B cell (primary cell): ENCODE data around the gene TOX2. TPM values are rescaled to one million over a fixed set of nuclear protein-coding genes. Genes with fewer than 3 reads are reported as not detected.

Experiments used
- ATAC-seq: fragments of 200-7000 bp; cut with Tn5 transposase; one replicate; pipeline ENCODE4 v1.10.0; 2021; ENCODE audit warnings: low read depth, mild to moderate bottlenecking, moderate number of reproducible peaks, moderate library complexity
- CTCF ChIA-PET: fragments of 350-600 bp; sonication (Branson Sonifier 250); formaldehyde crosslinking; loops from one replicate; lab custom pipeline; 2021; ENCODE audit warnings: antibody characterized with exemption, inconsistent platforms; lab: Charles Lee
- POLR2A ChIA-PET: fragments of 350-600 bp; sonication (Branson Sonifier 250); formaldehyde crosslinking; loops from one replicate; lab custom pipeline; 2021; ENCODE audit warnings: antibody characterized with exemption; lab: Charles Lee
- DNase-seq: peaks from one replicate; pipeline ENCODE4 v3.0.0; 2013
- H2AFZ ChIP-seq: 2 replicates; pipeline ENCODE4 v1.6.1; 2012; ENCODE audit warnings: mild to moderate bottlenecking, low read depth, low read length; ENCODE audit not compliant: insufficient read depth, poor library complexity, severe bottlenecking
- H3K27ac ChIP-seq, 2 donors: 1 replicate in 1 of 2; 2 replicates in 1 of 2; pipeline ENCODE4 v1.5.1; 2012 to 2013; ENCODE audit warnings: low read length in 2 of 2, mild to moderate bottlenecking in 2 of 2, moderate library complexity in 1 of 2
- H3K27me3 ChIP-seq, 4 experiments: fragments of 200-600 bp in 1 of 4; sonication (generic) in 1 of 4; replicated peaks in 1 of 4; 1 replicate in 2 of 4; 2 replicates in 2 of 4; pipeline versions ENCODE4 v1.6.1 to v1.7.0; 2013 to 2016; ENCODE audit warnings: low read length in 3 of 4, mild to moderate bottlenecking in 2 of 4, mixed read lengths in 1 of 4, moderate library complexity in 1 of 4; ENCODE audit not compliant: insufficient read depth in 4 of 4, control insufficient read depth in 3 of 4; ENCODE audit errors: control extremely low read depth in 1 of 4
- H3K36me3 ChIP-seq, 2 experiments: replicated peaks in 1 of 2; 1 replicate in 1 of 2; 2 replicates in 1 of 2; pipeline versions ENCODE4 v1.6.1 to v1.7.1; 2013; ENCODE audit warnings: low read length in 1 of 2; ENCODE audit not compliant: insufficient read depth in 2 of 2, control insufficient read depth in 1 of 2; ENCODE audit errors: control extremely low read depth in 1 of 2, extremely low read depth in 1 of 2
- H3K4me1 ChIP-seq, 2 donors: fragments of 200-600 bp in 1 of 2; sonication (generic) in 1 of 2; 1 replicate in 1 of 2; 2 replicates in 1 of 2; pipeline versions ENCODE4 v1.5.1 to v1.6.1; 2013 to 2017; ENCODE audit warnings: low read length in 2 of 2; ENCODE audit not compliant: control insufficient read depth in 2 of 2, insufficient read depth in 2 of 2
- H3K4me2 ChIP-seq: replicated peaks from 2 replicates; pipeline ENCODE3; 2012; ENCODE audit warnings: mild to moderate bottlenecking, low read depth, low read length; ENCODE audit not compliant: poor library complexity, severe bottlenecking
- H3K4me3 ChIP-seq, 5 experiments: fragments of 200-600 bp in 1 of 5; sonication (generic) in 1 of 5; 1 replicate in 3 of 5; 2 replicates in 2 of 5; pipeline versions ENCODE4 v1.5.1 to v1.7.0; 2011 to 2016; ENCODE audit warnings: low read length in 4 of 5, mild to moderate bottlenecking in 4 of 5, low read depth in 2 of 5, control low read depth in 1 of 5, moderate library complexity in 1 of 5; ENCODE audit not compliant: insufficient read depth in 1 of 5; ENCODE audit errors: control extremely low read depth in 1 of 5, extremely low read depth in 1 of 5
- H3K79me2 ChIP-seq: fragments of 200-600 bp; sonication (generic); one replicate; pipeline ENCODE4 v1.6.0; 2016; ENCODE audit warnings: low read length; ENCODE audit not compliant: control insufficient read depth, insufficient read depth
- H3K9ac ChIP-seq: fragments of 200-600 bp; sonication (generic); 2 replicates; pipeline ENCODE4 v1.6.1; 2017; ENCODE audit warnings: mild to moderate bottlenecking, low read length, moderate library complexity
- H3K9me3 ChIP-seq, 3 donors: one replicate each; pipeline versions ENCODE4 v1.6.1 to v1.7.1; 2013; ENCODE audit warnings: low read length in 2 of 3; ENCODE audit not compliant: control insufficient read depth in 2 of 3, insufficient read depth in 1 of 3; ENCODE audit errors: control extremely low read depth in 1 of 3
- H4K20me1 ChIP-seq: 2 replicates; pipeline ENCODE4 v1.6.0; 2012; ENCODE audit warnings: mild to moderate bottlenecking, low read length; ENCODE audit not compliant: insufficient read depth, control insufficient read depth, poor library complexity, severe bottlenecking
- H3K27ac Mint-ChIP-seq: one replicate; pipeline ENCODE4 v1.8.0; 2021; ENCODE audit warnings: mixed read lengths
- H3K27me3 Mint-ChIP-seq: one replicate; pipeline ENCODE4 v1.8.0; 2021; ENCODE audit warnings: mixed read lengths
- H3K4me1 Mint-ChIP-seq: one replicate; pipeline ENCODE4 v1.8.0; 2021; ENCODE audit warnings: mixed read lengths
- H3K4me3 Mint-ChIP-seq: one replicate; pipeline ENCODE4 v1.8.0; 2021; ENCODE audit warnings: mixed read lengths
- H3K9me3 Mint-ChIP-seq: one replicate; pipeline ENCODE4 v1.8.0; 2022; ENCODE audit warnings: mixed read lengths; ENCODE audit not compliant: insufficient read depth
- CTCF ChIP-seq: fragments of 200-600 bp; IDR thresholded peaks from one replicate; pipeline ENCODE4 v1.8.0; 2022; ENCODE audit warnings: antibody characterized with exemption, mild to moderate bottlenecking
- EZH2 ChIP-seq: IDR thresholded peaks from 2 replicates; pipeline ENCODE4 v1.6.1; 2012; ENCODE audit warnings: borderline replicate concordance, low read depth, mild to moderate bottlenecking, moderate library complexity, low read length; ENCODE audit not compliant: insufficient read depth, poor library complexity, severe bottlenecking
- WGBS: methylation state at CpG from one replicate; pipeline ENCODE4 v1.1.5; 2013; ENCODE audit warnings: missing lambda C conversion rate; ENCODE audit not compliant: insufficient coverage; 5-methylcytosine and 5-hydroxymethylcytosine counted together
- intact Hi-C: fragments of 100-400 bp; cut with micrococcal nuclease; formaldehyde crosslinking; loops from one replicate; pipeline ENCODE4 v1.10.0; 2022
- polyA plus RNA-seq: library from polyadenylated mRNA; depleted of rRNA; stranded (reverse); fragments of >200 nt; gene quantifications from 2 replicates; pipeline ENCODE4 v1.2.3, GENCODE V29; 2012
- total RNA-seq, 2 donors: library from RNA; stranded (reverse); fragments of 120-200 nt in 1 of 2; gene quantifications; 1 replicate in 1 of 2; 2 replicates in 1 of 2; pipeline versions ENCODE4 v1.2.3 to v1.2.4, GENCODE V29; 2013 to 2022

TOX2 gene
- total and polyA plus RNA-seq, 2 donors (not counting 1 experiment from before 2014, with no cell fraction given), result 1.2 to 4.1 TPM

- TF ChIP-seq CTCF (no peak), EZH2 (no peak)
- intact Hi-C loops, result no loop called here
- POLR2A ChIA-PET, result no interaction called here
Observed at GRCh38 chr20:43931976-43932375, 17.3 kb downstream of the TOX2 start.

GRCh38 chr20:43934833-43935232 is 20.2 kb downstream of the TOX2 start:
- Mint-ChIP-seq H3K4me3 (no peak overlapping the region), H3K4me1 (peaks cover 1% of the 10 kb centered on the region)
- H3K27ac ChIP-seq, result no peak overlapping the region

More at GRCh38 chr20:43931976-43932375, 17.3 kb downstream of the TOX2 start:
- no peak overlapping the region for H2AFZ ChIP-seq
- Mint-ChIP-seq H3K9me3 (no peaks in the 10 kb centered on the region), H3K27ac (no peak overlapping the region), H3K4me3 (no peak overlapping the region), H3K27me3 (peaks cover 28% of the 10 kb centered on the region), H3K4me1 (no peaks in the 10 kb centered on the region)
- no peaks in the 10 kb centered on the region for H4K20me1 ChIP-seq
- CTCF ChIA-PET, result no interaction called here
- peaks cover 0 to 9% (median 0%) of the 10 kb centered on the region in 3 donors for H3K9me3 ChIP-seq
- no peaks in the 10 kb centered on the region for H3K4me1 ChIP-seq
- no peak overlapping the region for H3K27ac ChIP-seq
- no peak for ATAC-seq
- H3K9ac ChIP-seq, result no peak overlapping the region
- H3K27me3 ChIP-seq, result peaks cover 0 to 2% (median 0%) of the 10 kb centered on the region in 4 experiments
- no peaks in the 10 kb centered on the region for H3K79me2 ChIP-seq
- DNase-seq, result no peak
- no peak overlapping the region for H3K4me3 ChIP-seq
- H3K4me2 ChIP-seq, result no peak overlapping the region
- 75% methylated on average over 1 of the region's 2 CpGs for WGBS
- no peaks in the 10 kb centered on the region for H3K36me3 ChIP-seq

More at GRCh38 chr20:43934833-43935232, 20.2 kb downstream of the TOX2 start:
- 100% methylated on average over 1 of the region's 3 CpGs for WGBS
- Histone ChIP-seq H3K4me3 (no peak overlapping the region), H4K20me1 (no peaks in the 10 kb centered on the region), H3K79me2 (no peaks in the 10 kb centered on the region), H3K36me3 (no peaks in the 10 kb centered on the region), H3K4me2 (no peak overlapping the region), H3K9ac (no peak overlapping the region), H2AFZ (no peak overlapping the region), H3K9me3 (peaks cover 0 to 9% (median 0%) of the 10 kb centered on the region in 3 donors), H3K4me1 (no peaks in the 10 kb centered on the region), H3K27me3 (peaks cover 0 to 2% (median 0%) of the 10 kb centered on the region in 4 experiments)
- intact Hi-C loops, result no loop called here
- H3K9me3 Mint-ChIP-seq, result no peaks in the 10 kb centered on the region
- TF ChIP-seq CTCF (no peak), EZH2 (no peak)
- DNase-seq (no peak), ATAC-seq (no peak)
- POLR2A ChIA-PET, result no interaction called here
- CTCF ChIA-PET, result no interaction called here
- H3K27ac Mint-ChIP-seq, result no peak overlapping the region
- peaks cover 15% of the 10 kb centered on the region for H3K27me3 Mint-ChIP-seq
